Measurements from ENCODE around the gene COL21A1.

GRCh38 chr6:56292505-56293181 is 45.3 kb upstream of the COL21A1 start:
- TF ChIP-seq ZNF48 (tag by site-specific recombination; IDR thresholded peaks at IDR 0.05) (no peak), CTCF (tag by site-specific recombination; IDR thresholded peaks at IDR 0.05) (peak; percentile 62; the same call in 1 of the 2 replicates), SETDB1 (IDR thresholded peaks at IDR 0.05; ENCODE audit: insufficient read length, low read length) (no peak)

Measured in HEK293 (cell line).